GM12874 (cell line): ENCODE measurements around the gene SAMD13.

Experiments
- TF ChIP-seq, protein P1 (sequence below): IDR thresholded peaks from 2 replicates; pipeline ENCODE4 v1.5.1; 2011; ENCODE audit warnings: low read depth, mild to moderate bottlenecking, control low read depth, low read length, moderate library complexity; ENCODE audit not compliant: insufficient read depth

Gene SAMD13

DNA sequence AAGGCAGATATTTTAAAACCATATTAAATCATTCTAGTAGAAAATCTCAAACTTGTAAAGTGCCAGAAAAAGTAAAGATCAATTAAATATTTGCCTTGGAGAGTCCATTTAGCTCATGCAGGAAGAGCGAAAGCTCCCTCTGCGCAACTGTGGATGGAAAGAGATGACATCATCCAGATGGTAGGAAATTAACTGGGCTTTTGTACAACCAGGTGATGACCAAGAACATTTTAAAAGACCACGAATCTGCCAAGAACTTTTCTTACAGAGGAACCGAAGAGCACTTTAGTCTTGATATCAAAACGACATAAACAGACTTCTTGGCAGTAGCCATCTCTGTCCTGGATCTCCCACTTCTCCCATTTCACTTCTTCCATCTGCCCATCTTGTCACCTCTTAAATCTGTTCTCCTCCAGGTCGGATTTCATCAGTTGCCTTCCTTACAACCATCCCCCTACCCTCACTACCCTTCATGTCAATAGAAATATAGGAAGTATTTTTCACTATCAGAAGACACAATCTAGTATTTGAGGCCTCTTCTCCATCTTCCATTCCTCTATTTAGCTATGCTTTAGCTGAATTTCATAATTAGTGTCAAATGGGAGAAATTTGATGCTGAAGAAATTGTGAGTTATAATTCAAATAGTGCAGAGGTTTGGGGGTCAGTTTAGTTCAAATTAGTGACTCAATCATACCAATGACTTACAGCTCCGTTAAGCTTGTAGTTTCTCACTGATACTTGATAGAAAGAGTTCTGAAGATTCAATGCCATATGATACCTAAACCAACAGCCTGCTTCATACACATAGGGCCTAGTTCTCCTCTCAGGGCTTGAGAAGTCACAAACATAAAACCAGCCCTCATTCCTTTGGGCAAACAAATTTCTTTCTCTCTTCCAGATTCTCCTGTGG lies 74.7 kb downstream of the SAMD13 start:
- TF ChIP-seq, protein P1, sequence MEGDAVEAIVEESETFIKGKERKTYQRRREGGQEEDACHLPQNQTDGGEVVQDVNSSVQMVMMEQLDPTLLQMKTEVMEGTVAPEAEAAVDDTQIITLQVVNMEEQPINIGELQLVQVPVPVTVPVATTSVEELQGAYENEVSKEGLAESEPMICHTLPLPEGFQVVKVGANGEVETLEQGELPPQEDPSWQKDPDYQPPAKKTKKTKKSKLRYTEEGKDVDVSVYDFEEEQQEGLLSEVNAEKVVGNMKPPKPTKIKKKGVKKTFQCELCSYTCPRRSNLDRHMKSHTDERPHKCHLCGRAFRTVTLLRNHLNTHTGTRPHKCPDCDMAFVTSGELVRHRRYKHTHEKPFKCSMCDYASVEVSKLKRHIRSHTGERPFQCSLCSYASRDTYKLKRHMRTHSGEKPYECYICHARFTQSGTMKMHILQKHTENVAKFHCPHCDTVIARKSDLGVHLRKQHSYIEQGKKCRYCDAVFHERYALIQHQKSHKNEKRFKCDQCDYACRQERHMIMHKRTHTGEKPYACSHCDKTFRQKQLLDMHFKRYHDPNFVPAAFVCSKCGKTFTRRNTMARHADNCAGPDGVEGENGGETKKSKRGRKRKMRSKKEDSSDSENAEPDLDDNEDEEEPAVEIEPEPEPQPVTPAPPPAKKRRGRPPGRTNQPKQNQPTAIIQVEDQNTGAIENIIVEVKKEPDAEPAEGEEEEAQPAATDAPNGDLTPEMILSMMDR: no peak

DNA sequence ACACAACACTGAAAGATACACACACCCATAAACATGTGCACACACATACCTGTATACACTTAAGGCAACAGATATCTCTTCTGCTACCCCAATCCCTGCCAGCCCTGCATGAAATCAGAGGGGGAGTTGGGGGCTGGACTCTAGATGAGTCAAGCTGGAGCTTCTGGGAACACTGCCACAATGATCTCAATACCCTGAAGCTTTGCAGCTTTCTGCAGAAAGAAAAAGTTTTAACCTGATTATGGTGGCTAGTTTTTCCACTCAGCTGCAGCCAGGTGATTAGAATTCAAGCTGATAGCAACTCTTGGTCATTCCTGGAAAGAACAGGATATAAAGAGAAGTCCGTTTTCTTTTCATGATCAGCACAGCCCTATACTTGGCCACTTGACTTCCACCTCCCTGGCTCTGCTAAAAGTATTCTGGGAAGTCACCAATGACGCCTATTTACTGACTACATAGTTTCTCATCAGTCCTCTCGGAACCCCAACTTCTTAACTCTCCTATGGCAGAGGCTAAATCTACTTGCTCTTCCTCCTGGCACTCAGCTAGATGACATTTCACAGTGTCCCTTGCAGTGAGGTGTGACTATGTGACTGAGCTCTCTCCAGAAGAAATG lies 76.1 kb downstream of the SAMD13 start:
- TF ChIP-seq, protein P1: no peak

DNA sequence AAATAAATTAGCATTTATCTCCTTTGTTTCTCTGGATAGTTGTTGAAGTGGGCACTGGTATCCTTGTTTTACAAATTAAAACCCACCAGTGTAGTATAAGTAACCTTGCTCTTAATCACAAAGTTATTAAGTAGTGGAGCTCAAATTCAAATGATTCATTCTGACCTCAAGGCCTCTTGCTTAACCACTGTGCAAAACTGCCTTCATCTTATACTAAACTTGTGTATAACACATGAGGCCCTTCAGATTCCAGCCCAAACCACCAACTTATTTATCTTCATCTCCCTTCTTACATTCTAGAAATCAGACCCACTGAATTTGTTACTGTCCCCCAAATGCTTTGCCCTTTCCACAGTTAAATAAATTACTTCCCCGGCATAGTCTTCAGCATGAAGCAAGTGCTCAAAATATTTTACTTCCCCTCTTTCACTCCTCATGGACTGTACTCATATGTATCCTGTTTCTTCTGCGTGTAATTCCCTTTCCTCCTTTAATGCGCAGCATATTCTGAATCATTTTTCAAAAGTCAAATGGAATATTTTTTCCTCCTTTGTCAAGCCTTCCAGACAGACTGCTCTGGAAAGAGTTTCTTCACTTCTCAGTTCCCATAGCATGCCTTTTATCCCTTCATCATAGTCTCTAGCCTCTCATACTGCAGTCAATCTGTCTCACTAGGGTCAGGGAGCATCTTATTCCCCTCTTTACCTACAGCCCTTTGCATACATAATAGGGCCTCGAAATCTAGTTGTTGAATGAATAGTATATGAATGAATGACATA lies 77.8 kb downstream of the SAMD13 start:
- TF ChIP-seq, protein P1: no peak

DNA sequence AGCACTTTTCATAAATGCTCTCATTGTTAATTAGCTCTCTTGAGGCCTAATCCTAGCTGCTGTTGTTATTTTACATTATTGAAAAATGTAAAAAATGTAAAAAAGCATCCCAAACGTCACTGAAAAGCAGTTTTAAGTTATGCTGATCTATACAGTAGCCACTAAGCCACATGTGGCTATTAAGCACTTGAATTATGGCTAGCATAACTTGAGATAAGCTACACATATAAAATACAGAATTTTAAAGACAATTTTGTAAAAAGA lies 78.3 kb downstream of the SAMD13 start:
- TF ChIP-seq, protein P1: no peak

DNA sequence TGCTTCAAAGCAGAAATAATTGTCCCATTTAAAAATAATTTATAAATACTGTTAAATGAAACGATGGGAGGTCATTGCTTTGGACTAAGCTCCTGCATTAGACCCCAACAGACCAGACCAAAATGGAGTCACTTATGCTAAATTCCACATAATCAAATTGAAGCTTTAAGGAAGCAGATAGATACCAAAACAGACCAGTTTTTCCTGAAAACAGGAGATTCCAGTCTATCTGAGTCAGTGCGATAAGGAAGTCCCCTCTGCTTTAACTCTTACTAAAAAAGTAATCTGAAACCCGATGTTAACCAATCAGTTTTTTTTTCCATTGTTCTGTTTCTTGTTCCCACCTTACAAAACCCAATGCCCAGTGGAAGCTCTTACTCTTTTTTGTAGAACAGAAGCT lies 80.6 kb downstream of the SAMD13 start:
- TF ChIP-seq, protein P1: no peak

DNA sequence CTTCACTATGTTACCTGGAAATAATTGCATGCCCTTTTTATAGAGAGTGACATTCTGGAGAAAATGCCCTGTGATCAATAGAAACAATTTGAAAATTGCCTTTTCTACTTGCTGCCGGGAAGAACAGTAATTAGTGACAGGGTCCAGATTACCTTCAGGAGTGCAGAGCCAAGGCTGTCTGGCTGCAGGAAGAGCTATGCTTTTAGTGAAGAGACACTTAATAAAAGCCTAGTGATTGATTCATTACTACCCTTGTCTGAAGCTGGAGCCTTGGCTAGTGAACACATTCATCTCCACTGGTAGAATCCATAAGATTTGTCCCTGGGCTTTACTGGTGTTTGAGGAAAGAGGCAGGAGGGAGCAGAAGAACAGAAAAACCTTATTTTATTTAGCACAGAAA lies 83.8 kb downstream of the SAMD13 start:
- TF ChIP-seq, protein P1: no peak
